Measurements from ENCODE around the gene FSTL4. TPM values are rescaled to one million over a fixed set of nuclear protein-coding genes. Genes with fewer than 3 reads are reported as not detected.

The FSTL4 gene
- total RNA-seq, 2 donors from 2014 or later = 0.26 to 1.3 TPM

- ATAC-seq (no peak), DNase-seq (no peak)
- TF ChIP-seq POLR2A (IDR thresholded peaks at IDR 0.05) (no peak), CTCF (IDR thresholded peaks at IDR 0.05) (no peak)
- Histone ChIP-seq H3K36me3 (replicated peaks in 1 of 2; ENCODE audit: insufficient read depth in 1 of 2, low read depth in 2 of 2) (no peaks in the 10 kb centered on the region), H3K27ac (no peak overlapping the region), H3K9me3 (no peaks in the 10 kb centered on the region), H3K4me1 (no peaks in the 10 kb centered on the region), H3K4me3 (no peak overlapping the region), H3K27me3 (no peaks in the 10 kb centered on the region)
- intact Hi-C loops (cut with DNase I) = no loop called here
- 74% methylated on average over 10 to 12 of the region's 12 CpGs for WGBS, 2 donors
Measured at GRCh38 chr5:133331941-133332340, 280.4 kb downstream of the FSTL4 start.

- H3K27me3 ChIP-seq = no peaks in the 10 kb centered on the region
- 93 to 97% methylated on average over 4 to 5 of the region's 5 CpGs for WGBS, 2 donors
- intact Hi-C loops (cut with DNase I) = no loop called here
- TF ChIP-seq CTCF (IDR thresholded peaks at IDR 0.05) (no peak), POLR2A (IDR thresholded peaks at IDR 0.05) (no peak)
- DNase-seq (no peak), ATAC-seq (no peak)
- no peaks in the 10 kb centered on the region for H3K36me3 ChIP-seq (replicated peaks in 1 of 2; ENCODE audit: insufficient read depth in 1 of 2, low read depth in 2 of 2)
- H3K4me3 ChIP-seq = no peak overlapping the region
- H3K9me3 ChIP-seq = no peaks in the 10 kb centered on the region
- H3K27ac ChIP-seq = no peak overlapping the region
- no peaks in the 10 kb centered on the region for H3K4me1 ChIP-seq
Measured at GRCh38 chr5:133330956-133331355, 281.4 kb downstream of the FSTL4 start.

GRCh38 chr5:133328800-133329199 lies 283.5 kb downstream of the FSTL4 start:
- DNase-seq = no peak
- TF ChIP-seq CTCF (IDR thresholded peaks at IDR 0.05) (no peak), POLR2A (IDR thresholded peaks at IDR 0.05) (no peak)
- WGBS, 2 donors = 89% methylated on average over 7 to 11 of the region's 11 CpGs

GRCh38 chr5:133327946-133328401 lies 284.4 kb downstream of the FSTL4 start:
- no peaks in the 10 kb centered on the region for H3K36me3 ChIP-seq (replicated peaks in 1 of 2; ENCODE audit: insufficient read depth in 1 of 2, low read depth in 2 of 2)
- H3K9me3 ChIP-seq = no peaks in the 10 kb centered on the region
- H3K27ac ChIP-seq = no peak overlapping the region
- ATAC-seq = no peak
- TF ChIP-seq POLR2A (IDR thresholded peaks at IDR 0.05) (no peak), CTCF (IDR thresholded peaks at IDR 0.05) (no peak)
- H3K4me1 ChIP-seq = peaks cover 9% of the 10 kb centered on the region
- DNase-seq = no peak
- 81 to 85% methylated on average over 5 of the region's 5 CpGs for WGBS, 2 donors
- intact Hi-C loops (cut with DNase I) = no loop called here
- H3K4me3 ChIP-seq = no peak overlapping the region
- no peaks in the 10 kb centered on the region for H3K27me3 ChIP-seq

More at GRCh38 chr5:133328800-133329199, 283.5 kb downstream of the FSTL4 start:
- H3K27ac ChIP-seq = no peak overlapping the region
- no peak overlapping the region for H3K4me3 ChIP-seq
- no peaks in the 10 kb centered on the region for H3K27me3 ChIP-seq
- no peaks in the 10 kb centered on the region for H3K9me3 ChIP-seq
- intact Hi-C loops (cut with DNase I) = no loop called here
- H3K36me3 ChIP-seq (replicated peaks in 1 of 2; ENCODE audit: insufficient read depth in 1 of 2, low read depth in 2 of 2) = no peaks in the 10 kb centered on the region
- peaks cover 5% of the 10 kb centered on the region for H3K4me1 ChIP-seq
- ATAC-seq = no peak

GRCh38 chr5:133326361-133326760 lies 286.0 kb downstream of the FSTL4 start:
- no peak for ATAC-seq
- Histone ChIP-seq H3K4me1 (peaks cover 9% of the 10 kb centered on the region), H3K27me3 (no peaks in the 10 kb centered on the region), H3K27ac (no peak overlapping the region), H3K4me3 (no peak overlapping the region), H3K36me3 (replicated peaks in 1 of 2; ENCODE audit: insufficient read depth in 1 of 2, low read depth in 2 of 2) (no peaks in the 10 kb centered on the region), H3K9me3 (no peaks in the 10 kb centered on the region)
- DNase-seq = no peak
- WGBS, 2 donors = 91 to 93% methylated on average over 5 of the region's 5 CpGs
- intact Hi-C loops (cut with DNase I) = no loop called here
- TF ChIP-seq POLR2A (IDR thresholded peaks at IDR 0.05) (no peak), CTCF (IDR thresholded peaks at IDR 0.05) (no peak)

Measured in body of pancreas (tissue), 4 donors.